Activated T-cell treated with anti-CD3 and anti-CD28 coated beads, Interleukin-2, amount 50 U/mL, for 24 hours (primary cell): ENCODE measurements around the gene TBX20.
A peak's percentile ranks its signal among the peaks of the same experiment; 100 is the strongest.

Experiments used
- DNase-seq: peaks from one replicate; pipeline ENCODE4 v3.0.0-alpha.2; 2020
- H3K27ac Mint-ChIP-seq: 2 replicates; pipeline ENCODE4 v1.8.0; 2020; ENCODE audit warnings: mild to moderate bottlenecking, mixed read lengths
- H3K27me3 Mint-ChIP-seq: 2 replicates; pipeline ENCODE4 v1.8.0; 2020; ENCODE audit warnings: mixed read lengths
- H3K36me3 Mint-ChIP-seq: 2 replicates; pipeline ENCODE4 v1.8.0; 2020; ENCODE audit warnings: low read depth, mixed read lengths
- H3K4me1 Mint-ChIP-seq: 2 replicates; pipeline ENCODE4 v1.8.0; 2020; ENCODE audit warnings: low read depth, mixed read lengths
- H3K4me3 Mint-ChIP-seq: 2 replicates; pipeline ENCODE4 v1.8.0; 2020; ENCODE audit warnings: mild to moderate bottlenecking, moderate library complexity, mixed read lengths
- H3K9me3 Mint-ChIP-seq: 2 replicates; pipeline ENCODE4 v1.8.0; 2020; ENCODE audit warnings: mixed read lengths

Gene TBX20

DNA sequence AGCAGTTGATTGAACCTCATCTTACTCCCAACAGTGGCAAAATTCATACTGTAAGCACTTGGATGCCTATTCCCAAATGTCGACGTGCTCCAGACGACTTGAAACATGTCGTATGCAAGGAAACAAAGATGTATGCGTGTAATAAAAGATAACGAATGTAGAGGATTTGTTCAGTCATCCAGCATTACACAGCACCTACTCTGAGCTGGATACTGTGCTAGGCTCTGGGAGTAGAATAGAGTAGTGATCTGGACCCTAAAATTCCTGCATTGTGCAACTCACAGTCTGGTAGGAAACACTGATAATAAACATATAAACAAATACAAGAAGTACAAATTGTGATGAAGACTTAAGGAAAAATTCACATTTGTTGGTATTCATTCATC is 5.6 kb upstream of the TBX20 start:
- DNase-seq, result no peak
- Mint-ChIP-seq H3K4me3 (no peak overlapping the region), H3K9me3 (peaks cover 3% of the 10 kb centered on the region), H3K27ac (no peak overlapping the region), H3K36me3 (no peaks in the 10 kb centered on the region), H3K4me1 (peaks cover 9% of the 10 kb centered on the region), H3K27me3 (peaks cover 90% of the 10 kb centered on the region)

DNA sequence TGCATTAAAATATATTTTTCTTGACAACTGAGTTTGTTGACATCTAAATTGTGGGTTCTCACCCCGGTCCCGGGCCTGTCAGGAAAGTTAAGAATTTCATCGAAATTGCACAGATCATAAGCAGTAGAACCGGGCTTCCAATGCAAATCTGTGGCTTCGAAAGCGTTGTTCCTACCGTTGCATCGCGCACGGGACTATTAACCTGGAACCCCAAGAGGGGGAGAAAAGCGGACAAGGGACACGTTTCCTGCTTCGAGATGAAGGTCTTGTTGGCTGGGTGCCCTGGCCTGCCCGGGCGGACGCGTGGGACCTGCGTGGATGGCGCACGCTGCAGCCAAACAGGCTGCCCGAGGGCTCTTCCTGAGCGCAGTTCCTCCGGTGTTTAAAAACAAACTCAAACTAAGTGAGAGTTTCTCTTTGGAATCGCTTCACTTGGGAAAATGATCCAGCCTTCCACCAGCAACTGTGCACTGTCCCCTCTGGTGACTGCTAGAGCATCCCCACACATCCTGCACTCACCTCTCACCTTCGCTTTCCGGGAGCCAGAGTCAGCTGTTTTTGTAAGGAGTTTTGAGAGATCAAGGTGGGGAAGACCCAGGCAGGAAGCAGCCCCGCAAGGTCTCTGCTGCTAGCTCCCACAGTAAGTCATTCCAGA is 5.1 kb upstream of the TBX20 start:
- Mint-ChIP-seq H3K4me3 (no peak overlapping the region), H3K27me3 (peaks cover 94% of the 10 kb centered on the region), H3K9me3 (peaks cover 3% of the 10 kb centered on the region), H3K36me3 (no peaks in the 10 kb centered on the region), H3K4me1 (peaks cover 13% of the 10 kb centered on the region), H3K27ac (no peak overlapping the region)
- no peak for DNase-seq

GRCh38 chr7:35258125-35258867 is 4.4 kb upstream of the TBX20 start:
- peaks cover 3% of the 10 kb centered on the region for H3K9me3 Mint-ChIP-seq
- H3K4me3 Mint-ChIP-seq, result no peak overlapping the region
- H3K27me3 Mint-ChIP-seq, result peaks cover 92% of the 10 kb centered on the region
- DNase-seq, result no peak
- H3K36me3 Mint-ChIP-seq, result no peaks in the 10 kb centered on the region
- peak overlapping the region; percentile 50 for H3K27ac Mint-ChIP-seq
- peaks cover 17% of the 10 kb centered on the region for H3K4me1 Mint-ChIP-seq

GRCh38 chr7:35257251-35258124 is 3.6 kb upstream of the TBX20 start:
- Mint-ChIP-seq H3K27me3 (peaks cover 92% of the 10 kb centered on the region), H3K36me3 (no peaks in the 10 kb centered on the region), H3K27ac (no peak overlapping the region), H3K4me3 (no peak overlapping the region), H3K4me1 (peaks cover 21% of the 10 kb centered on the region), H3K9me3 (peaks cover 3% of the 10 kb centered on the region)
- DNase-seq, result no peak

DNA sequence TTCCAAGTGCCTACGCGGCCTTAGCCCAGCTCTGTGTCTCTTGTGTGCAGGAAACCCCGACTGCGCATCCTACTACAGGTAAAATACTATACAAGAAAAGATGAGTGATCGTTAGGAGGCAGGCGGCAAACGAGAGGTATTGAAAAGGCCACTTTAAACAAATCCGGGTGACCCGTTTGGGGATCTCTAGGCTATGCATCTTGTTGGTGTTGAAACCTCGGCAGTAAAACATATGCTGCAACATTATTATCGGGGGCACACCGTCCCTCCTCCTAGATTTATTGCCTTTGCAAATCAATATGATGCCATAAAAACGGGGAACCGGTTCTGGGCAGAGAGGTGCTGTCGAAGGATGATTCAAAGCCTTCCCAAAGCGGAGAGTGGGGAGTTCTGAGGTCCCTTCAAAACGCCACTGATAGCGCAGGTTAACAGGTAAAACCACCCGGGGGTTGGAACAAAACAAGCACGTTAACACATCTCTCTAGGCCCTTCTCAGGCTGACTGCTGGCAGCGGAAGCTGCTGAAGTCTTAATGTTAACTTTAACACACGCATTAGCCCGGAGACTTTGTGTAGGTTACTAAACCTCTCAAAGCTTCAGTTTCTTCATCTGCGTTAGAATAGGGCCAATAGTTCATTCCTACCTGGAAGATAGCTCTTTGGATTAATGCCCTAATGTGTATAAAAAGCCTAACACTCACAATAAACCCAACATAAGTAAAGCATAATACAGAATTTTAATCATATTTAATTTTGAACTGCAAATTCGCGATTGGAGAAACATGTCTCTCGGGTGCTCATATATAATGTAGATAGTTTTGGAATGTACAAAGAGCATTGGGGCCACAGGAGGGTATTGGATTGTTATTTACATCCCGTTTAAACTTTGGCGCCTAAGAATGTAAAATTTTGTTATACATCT is 2.6 kb upstream of the TBX20 start:
- peaks cover 92% of the 10 kb centered on the region for H3K27me3 Mint-ChIP-seq
- DNase-seq, result no peak
- peaks cover 3% of the 10 kb centered on the region for H3K9me3 Mint-ChIP-seq
- no peaks in the 10 kb centered on the region for H3K36me3 Mint-ChIP-seq
- no peak overlapping the region for H3K4me3 Mint-ChIP-seq
- H3K27ac Mint-ChIP-seq, result no peak overlapping the region
- peaks cover 21% of the 10 kb centered on the region for H3K4me1 Mint-ChIP-seq

- peak overlapping the region; percentile 44 for H3K27ac Mint-ChIP-seq
- no peaks in the 10 kb centered on the region for H3K36me3 Mint-ChIP-seq
- no peak for DNase-seq
- peaks cover 3% of the 10 kb centered on the region for H3K9me3 Mint-ChIP-seq
- H3K4me1 Mint-ChIP-seq, result peaks cover 23% of the 10 kb centered on the region
- no peak overlapping the region for H3K4me3 Mint-ChIP-seq
- peaks cover 92% of the 10 kb centered on the region for H3K27me3 Mint-ChIP-seq
These were observed 1.7 kb upstream of the TBX20 start for GRCh38 chr7:35255443-35256255.

GRCh38 chr7:35254496-35255442 is 869 bp upstream of the TBX20 start:
- Mint-ChIP-seq H3K4me3 (peak overlapping the region; percentile 53), H3K27ac (peak overlapping the region; percentile 44), H3K9me3 (peaks cover 3% of the 10 kb centered on the region), H3K27me3 (peaks cover 92% of the 10 kb centered on the region), H3K36me3 (no peaks in the 10 kb centered on the region), H3K4me1 (peaks cover 23% of the 10 kb centered on the region)
- no peak for DNase-seq

- peaks cover 19% of the 10 kb centered on the region for H3K4me1 Mint-ChIP-seq
- H3K36me3 Mint-ChIP-seq, result no peaks in the 10 kb centered on the region
- no peak for DNase-seq
- no peak overlapping the region for H3K27ac Mint-ChIP-seq
- peaks cover 92% of the 10 kb centered on the region for H3K27me3 Mint-ChIP-seq
- peaks cover 3% of the 10 kb centered on the region for H3K9me3 Mint-ChIP-seq
- H3K4me3 Mint-ChIP-seq, result peak overlapping the region; percentile 53
These were observed 515 bp downstream of the TBX20 start for GRCh38 chr7:35253460-35253709.

DNA sequence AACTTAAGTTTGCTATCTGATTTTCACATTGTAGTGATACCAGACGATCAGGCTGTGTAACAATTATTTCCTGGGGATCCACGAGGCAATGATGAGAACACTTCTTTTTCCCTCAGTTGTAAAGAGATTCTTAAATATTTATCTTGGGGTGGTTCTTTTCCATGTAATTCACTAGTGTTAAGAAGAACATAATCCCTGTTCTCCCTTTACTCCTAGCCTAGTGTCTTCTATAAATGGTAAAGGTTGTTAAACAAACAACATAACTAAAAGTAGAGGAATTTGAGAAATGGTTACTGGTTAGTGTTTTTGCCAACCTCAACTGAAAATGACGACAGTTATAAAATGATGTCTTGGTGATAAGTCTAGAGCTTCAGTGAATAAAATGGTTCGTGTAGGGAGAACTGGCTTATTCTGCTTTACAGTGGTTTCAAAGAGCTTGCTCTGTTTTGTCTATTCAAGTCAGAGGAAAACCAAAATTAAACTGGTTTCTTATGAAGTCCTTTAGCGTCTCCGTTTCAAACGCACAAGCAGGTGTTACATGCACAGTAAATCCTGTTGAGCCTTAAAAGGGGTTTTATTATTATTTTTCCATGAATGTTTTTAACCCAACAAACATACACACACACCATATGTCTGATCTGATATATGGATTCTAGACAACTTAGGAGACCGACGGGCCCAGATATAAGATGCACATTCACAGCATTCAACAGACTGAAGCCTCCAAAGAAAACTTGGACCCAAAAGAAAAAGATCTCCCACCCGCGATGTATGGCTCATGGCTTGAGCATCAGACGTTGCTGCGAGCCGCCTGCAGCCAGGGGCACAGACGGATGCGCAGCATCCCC is 1.1 kb downstream of the TBX20 start:
- Mint-ChIP-seq H3K36me3 (no peaks in the 10 kb centered on the region), H3K9me3 (peaks cover 3% of the 10 kb centered on the region), H3K4me1 (peaks cover 17% of the 10 kb centered on the region), H3K27ac (no peak overlapping the region), H3K27me3 (peaks cover 91% of the 10 kb centered on the region), H3K4me3 (peak overlapping the region; percentile 53)
- DNase-seq, result no peak

DNA sequence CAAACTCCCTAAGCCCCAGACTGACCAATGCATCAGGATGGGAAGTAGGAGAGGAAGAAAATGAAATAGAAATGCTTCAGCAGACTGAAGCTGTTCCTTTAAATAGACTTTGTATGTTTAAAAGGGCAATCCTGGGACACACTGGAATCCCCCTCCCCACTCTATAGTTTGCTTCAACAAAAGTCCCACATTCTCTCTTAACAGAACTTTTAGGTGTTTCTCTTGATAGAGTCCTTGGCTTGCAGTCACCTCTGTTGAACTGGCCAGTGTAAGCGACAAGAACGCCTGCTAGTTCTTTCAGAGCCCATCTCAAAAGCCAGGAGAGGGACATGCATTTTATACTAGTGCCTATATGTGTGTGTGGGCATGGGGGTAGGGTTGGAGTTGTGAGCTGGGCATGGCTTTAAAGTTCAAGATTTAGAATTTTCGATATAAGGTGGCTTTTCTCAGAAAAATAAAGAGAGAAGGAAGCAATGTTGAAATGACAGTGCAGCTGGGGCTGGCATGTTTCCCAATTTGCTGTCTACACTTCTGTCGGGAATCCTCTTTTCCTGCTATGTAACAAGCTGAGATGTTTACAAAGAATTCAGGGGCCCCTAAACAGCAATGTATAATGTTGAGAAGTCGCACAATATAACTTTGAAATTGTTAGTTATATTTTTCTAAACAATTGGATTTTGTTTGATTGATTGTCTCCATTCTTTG is 2.1 kb downstream of the TBX20 start:
- no peak overlapping the region for H3K4me3 Mint-ChIP-seq
- no peak for DNase-seq

DNA sequence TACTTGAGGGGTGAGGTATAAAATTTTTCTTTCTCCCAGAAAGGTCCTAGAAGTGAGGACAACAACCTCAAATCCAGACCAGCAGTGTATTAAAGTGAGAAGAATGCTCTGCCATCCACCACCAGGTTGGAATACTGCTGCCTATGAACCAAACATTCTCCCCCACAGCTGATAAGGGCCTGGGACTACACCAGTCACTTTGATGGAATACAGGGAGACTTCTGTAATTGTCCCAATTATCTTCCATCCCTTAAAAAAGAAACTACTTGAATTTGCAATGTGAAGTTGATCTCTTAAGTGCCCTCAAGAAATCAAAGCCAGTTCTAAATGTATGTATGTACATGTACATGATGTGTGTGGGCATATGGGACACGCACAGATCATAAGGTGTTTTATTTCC is 3.0 kb downstream of the TBX20 start:
- H3K36me3 Mint-ChIP-seq, result no peaks in the 10 kb centered on the region
- peaks cover 16% of the 10 kb centered on the region for H3K4me1 Mint-ChIP-seq
- H3K27ac Mint-ChIP-seq, result no peak overlapping the region
- peaks cover 3% of the 10 kb centered on the region for H3K9me3 Mint-ChIP-seq
- H3K4me3 Mint-ChIP-seq, result no peak overlapping the region
- H3K27me3 Mint-ChIP-seq, result peaks cover 82% of the 10 kb centered on the region
- no peak for DNase-seq

More for the DNA sequence above, 2.1 kb downstream of the TBX20 start:
- Mint-ChIP-seq H3K36me3 (no peaks in the 10 kb centered on the region), H3K27ac (no peak overlapping the region), H3K9me3 (peaks cover 3% of the 10 kb centered on the region), H3K27me3 (peaks cover 89% of the 10 kb centered on the region), H3K4me1 (peaks cover 16% of the 10 kb centered on the region)

GRCh38 chr7:35250452-35250851 is 3.4 kb downstream of the TBX20 start:
- H3K9me3 Mint-ChIP-seq, result peaks cover 3% of the 10 kb centered on the region
- H3K4me3 Mint-ChIP-seq, result no peak overlapping the region
- no peaks in the 10 kb centered on the region for H3K36me3 Mint-ChIP-seq
- H3K4me1 Mint-ChIP-seq, result peaks cover 16% of the 10 kb centered on the region
- peaks cover 77% of the 10 kb centered on the region for H3K27me3 Mint-ChIP-seq
- DNase-seq, result no peak
- no peak overlapping the region for H3K27ac Mint-ChIP-seq
